Measurements from ENCODE around the gene CLC.
"Not testable (repeated sequence)": the region's sequence is repeated elsewhere in the genome, so short reads cannot be mapped to it uniquely, and the experiment has no call there.

DNA sequence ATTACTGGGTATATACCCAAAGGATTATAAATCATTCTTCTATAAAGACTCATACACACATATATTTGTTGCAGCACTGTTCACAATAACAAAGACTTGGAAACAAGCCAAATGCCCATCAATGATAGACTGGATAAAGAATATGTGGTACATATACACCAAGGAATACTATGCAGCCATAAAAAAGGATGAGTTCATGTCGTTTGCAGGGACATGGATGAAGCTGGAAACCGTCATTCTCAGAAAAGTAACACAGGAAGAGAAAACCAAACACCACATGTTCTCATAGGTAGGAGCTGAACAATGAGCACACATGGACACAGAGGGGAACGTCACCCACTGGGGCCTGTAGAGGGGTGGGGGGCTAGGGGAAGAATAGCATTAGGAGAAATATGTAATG, 17.7 kb downstream of the CLC start:
- TF ChIP-seq CTCF, EZH2 (IDR thresholded peaks at IDR 0.05): not testable (repeated sequence)
